Measurements from ENCODE around the gene CLSTN2.

Gene CLSTN2

DNA sequence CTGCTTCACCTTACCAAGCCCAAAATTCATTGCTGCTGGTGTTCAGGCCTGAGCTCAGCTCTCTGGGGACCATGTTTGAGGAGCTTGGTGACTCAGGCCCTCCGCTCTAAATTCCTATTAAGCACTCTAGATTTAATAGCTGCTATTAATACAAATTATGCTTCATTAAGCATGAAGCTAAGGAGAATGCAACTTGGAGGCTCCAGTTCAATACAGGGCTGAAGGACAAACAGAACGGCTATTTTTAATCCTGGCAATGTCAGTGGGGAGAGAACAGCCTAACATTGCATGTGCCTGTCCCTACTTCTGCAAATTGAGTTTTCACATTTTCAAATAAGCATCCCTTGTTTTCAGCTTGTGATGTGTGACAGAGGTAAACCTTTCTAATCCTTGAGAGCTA lies 662.8 kb downstream of the CLSTN2 start:
- no peak for DNase-seq (ENCODE audit: low read depth)

DNA sequence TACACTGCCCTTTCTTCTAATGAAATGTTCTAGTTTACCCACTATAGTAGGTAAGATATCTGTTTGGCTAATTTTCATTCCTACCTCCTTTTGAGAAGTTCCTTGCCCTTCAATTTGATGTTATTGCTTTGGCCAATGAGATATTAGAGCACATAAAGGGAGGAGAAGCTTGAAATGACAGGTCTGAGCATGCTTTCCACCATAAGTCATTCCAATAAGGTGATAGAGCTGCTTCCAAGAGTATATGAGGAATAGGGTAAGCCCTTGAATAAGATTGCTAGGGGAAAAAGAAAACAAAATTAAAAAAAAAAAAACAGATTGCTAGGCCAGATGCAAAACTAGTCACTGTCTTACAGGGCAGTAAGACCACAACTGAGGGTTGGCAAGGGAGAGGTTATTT lies 664.0 kb downstream of the CLSTN2 start:
- DNase-seq (ENCODE audit: low read depth), result no peak

DNA sequence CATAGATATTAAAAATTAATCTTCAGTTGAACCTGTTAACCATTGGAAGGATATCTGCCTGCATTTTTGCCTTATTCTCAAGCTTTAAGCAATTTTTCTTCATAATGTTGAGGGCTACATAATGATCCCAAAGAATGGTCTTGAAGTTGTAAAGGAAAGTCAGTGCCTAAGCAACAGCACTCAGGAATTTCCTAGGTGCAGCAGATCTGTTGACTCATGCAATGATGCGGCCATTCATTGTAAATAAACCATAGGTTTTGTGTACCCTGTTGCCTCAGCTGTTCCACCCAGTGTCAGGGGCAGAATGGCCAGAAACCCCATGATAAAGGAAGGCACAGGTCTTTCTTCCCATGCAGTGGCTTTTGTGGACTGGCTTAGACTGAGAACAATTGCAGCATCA lies 664.5 kb downstream of the CLSTN2 start:
- no peak for DNase-seq (ENCODE audit: low read depth)

DNA sequence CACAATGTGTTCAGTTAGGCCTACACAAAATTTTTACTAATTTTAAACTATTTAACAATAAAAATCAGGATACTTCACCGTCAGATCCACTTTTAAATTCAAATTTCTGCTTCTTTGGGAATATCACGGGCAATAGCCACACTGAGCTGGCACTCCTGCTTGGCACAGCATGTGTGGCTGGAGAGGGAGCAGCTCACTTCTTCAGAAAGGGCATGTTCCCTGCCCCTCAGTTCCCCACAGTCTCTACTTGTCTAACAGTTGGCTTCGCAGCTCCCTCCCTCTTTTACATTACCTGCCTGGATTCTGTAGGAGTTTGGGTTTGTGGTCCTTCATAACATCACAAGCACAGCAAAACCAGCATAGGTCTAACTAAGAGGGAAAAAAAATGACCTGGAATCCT lies 666.9 kb downstream of the CLSTN2 start:
- no peak for DNase-seq (ENCODE audit: low read depth)

DNA sequence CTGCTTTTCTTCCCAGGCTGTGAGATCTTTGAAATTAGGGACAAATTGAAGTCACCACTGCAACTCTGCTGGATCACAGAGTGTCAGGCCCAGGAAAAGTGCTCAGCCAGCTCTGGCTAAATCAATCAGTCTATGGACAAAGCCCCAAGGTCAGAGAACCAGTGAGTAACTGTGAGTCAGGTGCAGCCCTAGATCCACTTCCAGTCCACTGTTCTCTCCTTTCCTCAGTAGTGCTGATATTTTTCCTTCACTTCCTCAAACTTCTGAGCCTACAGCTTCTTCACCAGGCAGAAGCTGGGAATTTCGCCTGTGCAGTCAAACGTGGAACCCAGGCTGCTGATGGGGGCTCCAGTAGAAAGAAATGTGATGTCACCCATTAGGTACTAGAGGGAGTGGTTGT lies 667.8 kb downstream of the CLSTN2 start:
- no peak for DNase-seq (ENCODE audit: low read depth)

DNA sequence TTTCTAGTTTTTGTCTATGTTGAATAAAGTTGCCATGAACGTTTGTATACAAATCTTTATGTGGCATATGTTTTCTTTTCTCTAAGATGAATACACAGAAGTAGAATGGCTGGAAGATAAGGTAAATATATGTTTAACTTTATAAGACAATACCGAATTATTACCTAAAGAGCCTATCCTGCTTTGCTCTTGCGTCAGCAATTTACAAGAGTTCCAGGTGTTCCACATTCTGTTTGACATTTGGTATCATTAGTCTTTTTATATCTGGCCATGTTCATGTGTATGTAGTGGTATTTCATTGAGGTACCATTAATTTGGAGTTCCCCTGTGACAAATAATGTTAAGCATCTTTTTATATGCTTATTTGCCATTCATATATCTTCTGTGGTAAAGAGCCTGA lies 668.8 kb downstream of the CLSTN2 start:
- DNase-seq (ENCODE audit: low read depth), result no peak

DNA sequence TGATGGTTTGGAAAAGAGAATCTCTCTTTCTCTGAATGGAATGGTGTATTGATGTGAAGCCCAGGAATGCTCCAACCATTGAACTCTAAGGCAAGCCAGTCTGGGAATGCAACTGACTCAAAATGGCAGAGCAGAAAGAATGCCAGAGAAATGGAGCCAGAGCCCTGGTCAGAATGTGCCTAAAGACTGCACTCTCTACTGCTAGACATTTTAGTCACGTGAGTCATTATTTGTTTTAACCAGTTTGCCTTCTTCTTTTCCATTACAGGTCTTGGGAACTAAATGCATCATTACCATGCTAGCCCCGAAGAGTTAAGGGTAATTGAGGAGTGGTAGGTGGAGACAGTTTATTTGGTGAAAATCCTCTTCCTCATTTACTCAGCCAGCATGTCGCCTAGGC lies 675.6 kb downstream of the CLSTN2 start:
- DNase-seq (ENCODE audit: low read depth), result no peak

DNA sequence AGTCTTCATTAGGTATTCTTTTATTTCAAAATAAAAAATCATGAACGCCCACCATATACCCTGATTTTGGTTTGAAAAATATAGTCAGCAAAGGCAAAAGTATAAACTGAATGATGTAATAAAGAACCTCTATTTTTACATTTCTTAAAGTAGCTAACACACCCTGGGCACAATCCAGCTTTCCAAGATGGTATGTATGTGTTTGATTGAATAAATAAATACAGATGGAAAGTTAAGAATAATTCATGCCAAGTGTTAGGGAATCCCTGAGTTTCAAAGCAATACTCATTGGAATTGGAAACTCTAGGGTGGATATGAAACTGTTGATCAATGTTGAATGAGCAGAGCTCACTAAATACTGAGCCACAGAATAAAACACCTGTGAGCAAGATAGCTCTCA lies 679.0 kb downstream of the CLSTN2 start:
- no peak for DNase-seq (ENCODE audit: low read depth)

DNA sequence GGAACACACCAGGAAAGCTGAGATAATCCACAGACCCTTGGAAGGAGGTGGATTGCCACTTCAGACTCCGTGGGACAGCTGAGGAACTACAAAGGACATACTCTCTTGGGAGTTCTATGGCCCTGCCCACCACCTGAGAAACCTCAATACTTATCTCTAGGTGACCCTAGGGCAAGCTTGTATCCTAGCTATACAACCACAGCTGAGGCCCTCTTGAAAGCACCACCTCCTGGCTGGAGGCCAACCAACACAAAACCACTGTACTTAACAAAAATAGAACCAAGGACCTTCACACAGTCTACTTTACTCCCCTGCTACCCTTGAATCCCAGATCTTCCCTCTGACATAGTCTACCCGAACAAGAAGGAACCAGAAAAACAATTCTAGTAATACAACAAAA lies 682.1 kb downstream of the CLSTN2 start:
- no peak for DNase-seq (ENCODE audit: low read depth)

DNA sequence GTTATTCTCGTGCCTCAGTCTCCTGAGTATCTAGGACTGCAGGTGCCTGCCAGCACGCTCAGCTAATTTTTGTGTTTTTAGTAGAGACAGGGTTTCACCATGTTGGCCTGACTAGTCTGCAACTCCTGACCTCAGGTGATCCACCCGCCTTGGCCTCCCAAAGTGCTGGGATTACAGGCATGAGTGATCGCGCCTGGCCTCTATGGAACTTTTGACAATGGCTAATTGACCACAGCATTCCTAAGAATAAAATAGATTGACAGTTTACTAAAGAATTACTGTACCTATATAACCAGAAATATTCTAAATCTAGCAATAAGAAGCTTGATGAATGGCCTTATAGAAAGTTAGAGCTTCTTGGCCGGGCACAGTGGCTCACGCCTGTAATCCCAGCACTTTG lies 691.9 kb downstream of the CLSTN2 start:
- no peak for DNase-seq (ENCODE audit: low read depth)
